ENCODE data around the gene LIPE. TPM values are rescaled to one million over a fixed set of nuclear protein-coding genes. Genes with fewer than 3 reads are reported as not detected.

Gene LIPE
- total RNA-seq, 1 donor from 2014 or later = 35.0 TPM

DNA sequence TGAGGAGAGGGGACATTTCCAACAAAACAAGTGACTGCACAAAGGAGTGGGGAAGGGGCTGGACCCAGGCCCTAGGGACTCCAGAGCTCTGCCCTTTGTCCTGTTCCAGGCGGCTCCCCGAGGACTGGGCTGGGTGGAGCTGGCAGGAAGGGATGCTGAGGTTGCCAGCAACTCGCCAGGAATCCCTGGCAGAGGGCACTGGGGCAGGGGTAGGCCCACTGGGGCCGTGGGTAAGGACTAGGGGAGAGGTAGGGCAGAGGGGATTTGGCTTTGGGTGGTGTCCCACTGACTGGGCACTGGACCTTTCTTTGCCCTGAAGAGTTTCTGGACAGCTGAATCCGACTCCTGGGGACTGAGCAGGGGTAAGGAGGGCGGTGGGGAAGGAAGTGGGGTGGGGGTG is 7.9 kb downstream of the LIPE start:
- Mint-ChIP-seq H3K36me3 (ENCODE audit: low read depth) (peaks cover 12% of the 10 kb centered on the region), H3K27me3 (no peaks in the 10 kb centered on the region), H3K4me3 (no peak overlapping the region), H3K4me1 (peaks cover 34% of the 10 kb centered on the region), H3K27ac (no peak overlapping the region), H3K9me3 (no peaks in the 10 kb centered on the region)
- no peak for DNase-seq
- intact Hi-C loops (cut with micrococcal nuclease) = no loop called here

DNA sequence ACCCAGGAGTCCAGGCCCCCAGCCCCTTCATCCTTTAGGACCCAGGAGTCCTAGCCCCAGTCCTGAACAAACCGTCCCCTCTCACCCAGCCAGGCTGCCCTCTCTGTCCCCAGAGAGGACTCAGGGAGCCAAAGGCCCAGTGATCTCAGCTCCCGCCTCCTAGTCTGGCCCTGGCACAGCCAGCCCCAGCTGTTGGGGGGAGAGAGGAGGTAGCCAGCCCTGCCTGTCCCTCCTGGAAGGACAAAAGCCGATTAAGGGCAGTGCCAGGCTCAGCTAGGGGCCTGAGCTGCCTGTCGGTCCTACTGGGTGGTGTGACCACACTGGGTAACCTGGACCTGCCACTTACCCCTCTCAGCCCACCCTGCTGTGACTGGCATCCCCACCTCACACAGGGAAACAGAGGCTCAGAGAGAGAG is 14.5 kb downstream of the LIPE start:
- no peak for DNase-seq
- no peaks in the 10 kb centered on the region for H3K9me3 Mint-ChIP-seq
- H3K36me3 Mint-ChIP-seq (ENCODE audit: low read depth) = peaks cover 11% of the 10 kb centered on the region
- intact Hi-C loops (cut with micrococcal nuclease) = no loop called here
- no peaks in the 10 kb centered on the region for H3K27me3 Mint-ChIP-seq
- H3K4me3 Mint-ChIP-seq = no peak overlapping the region
- no peak overlapping the region for H3K27ac Mint-ChIP-seq
- H3K4me1 Mint-ChIP-seq = no peaks in the 10 kb centered on the region

DNA sequence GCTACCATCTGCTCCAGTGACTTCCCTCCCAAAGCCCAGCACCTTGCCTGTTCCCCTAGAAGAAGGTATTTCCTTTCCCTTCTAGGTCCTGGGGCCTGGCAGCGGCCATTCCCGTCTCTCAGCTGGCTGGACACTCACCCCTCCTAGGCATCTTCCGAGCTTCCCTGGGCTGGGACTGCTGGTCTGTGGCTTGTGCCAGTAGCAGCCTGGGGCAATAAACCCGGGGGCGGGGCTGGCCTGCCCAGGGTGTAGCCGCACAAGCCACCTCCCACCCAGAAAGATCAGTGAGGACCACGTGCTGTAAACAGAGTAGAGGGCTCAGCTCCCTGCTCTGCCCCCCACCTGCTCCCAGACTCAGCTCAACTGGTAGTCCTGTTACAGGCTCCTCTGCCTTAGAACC is 15.0 kb downstream of the LIPE start:
- H3K27me3 Mint-ChIP-seq = no peaks in the 10 kb centered on the region
- H3K4me1 Mint-ChIP-seq = no peaks in the 10 kb centered on the region
- H3K9me3 Mint-ChIP-seq = no peaks in the 10 kb centered on the region
- H3K4me3 Mint-ChIP-seq = no peak overlapping the region
- intact Hi-C loops (cut with micrococcal nuclease) = no loop called here
- no peak for DNase-seq
- H3K36me3 Mint-ChIP-seq (ENCODE audit: low read depth) = peaks cover 15% of the 10 kb centered on the region
- no peak overlapping the region for H3K27ac Mint-ChIP-seq

DNA sequence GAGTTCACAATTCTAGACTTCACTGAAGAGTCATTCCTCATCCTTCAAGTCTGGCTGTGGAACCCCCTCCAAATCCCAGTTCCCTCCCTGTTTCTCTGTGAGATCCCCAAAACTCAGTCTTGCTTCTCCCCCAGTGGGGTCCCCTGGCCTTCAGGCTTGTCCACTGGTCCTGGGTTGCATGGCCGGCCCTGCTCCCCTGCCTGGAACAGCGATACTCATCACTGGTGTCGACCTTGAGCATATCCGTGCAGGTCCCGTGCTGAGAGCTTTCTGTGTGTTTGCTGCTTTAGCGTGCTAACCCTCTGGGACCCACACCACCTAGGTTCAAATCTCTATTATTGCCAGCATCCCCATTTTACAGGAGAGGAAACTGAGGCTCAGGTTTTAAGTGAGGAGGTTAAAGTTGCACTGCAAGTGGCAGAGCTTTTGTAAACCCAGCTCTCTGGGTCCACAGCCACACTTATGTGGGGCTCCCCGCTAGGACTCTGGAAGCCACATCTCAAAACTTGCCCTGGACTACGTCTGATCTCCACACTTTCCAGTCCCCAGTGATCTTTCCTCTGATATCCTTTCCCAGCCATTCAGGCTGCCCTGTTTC is 15.5 kb downstream of the LIPE start:
- Mint-ChIP-seq H3K9me3 (no peaks in the 10 kb centered on the region), H3K4me3 (no peak overlapping the region), H3K27ac (no peak overlapping the region), H3K4me1 (no peaks in the 10 kb centered on the region), H3K27me3 (no peaks in the 10 kb centered on the region), H3K36me3 (ENCODE audit: low read depth) (peaks cover 19% of the 10 kb centered on the region)
- intact Hi-C loops (cut with micrococcal nuclease) = no loop called here
- no peak for DNase-seq

DNA sequence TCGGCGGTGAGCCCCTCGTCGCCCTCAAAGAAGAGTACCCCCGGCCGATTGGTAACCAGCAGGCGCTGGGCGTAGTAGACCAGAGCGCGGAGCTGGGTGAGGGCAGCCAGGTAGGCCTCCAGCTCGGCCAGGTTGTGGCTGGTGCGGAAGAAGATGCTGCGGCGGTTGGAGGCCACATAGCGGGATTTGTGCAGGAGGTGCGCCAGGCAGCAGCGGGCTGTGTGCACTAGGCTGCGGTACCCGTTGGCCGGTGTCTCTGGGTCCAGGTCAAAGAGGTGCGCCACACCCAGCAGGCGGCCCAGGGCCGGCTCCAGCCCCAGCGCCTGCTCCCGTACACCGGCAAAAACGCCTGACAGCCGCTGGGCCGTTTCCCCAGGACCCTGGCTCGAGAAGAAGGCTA is 16.8 kb downstream of the LIPE start:
- DNase-seq = no peak
- H3K9me3 Mint-ChIP-seq = no peaks in the 10 kb centered on the region
- peaks cover 23% of the 10 kb centered on the region for H3K36me3 Mint-ChIP-seq (ENCODE audit: low read depth)
- H3K4me1 Mint-ChIP-seq = no peaks in the 10 kb centered on the region
- no peak overlapping the region for H3K27ac Mint-ChIP-seq
- no peaks in the 10 kb centered on the region for H3K27me3 Mint-ChIP-seq
- intact Hi-C loops (cut with micrococcal nuclease) = no loop called here
- no peak overlapping the region for H3K4me3 Mint-ChIP-seq

DNA sequence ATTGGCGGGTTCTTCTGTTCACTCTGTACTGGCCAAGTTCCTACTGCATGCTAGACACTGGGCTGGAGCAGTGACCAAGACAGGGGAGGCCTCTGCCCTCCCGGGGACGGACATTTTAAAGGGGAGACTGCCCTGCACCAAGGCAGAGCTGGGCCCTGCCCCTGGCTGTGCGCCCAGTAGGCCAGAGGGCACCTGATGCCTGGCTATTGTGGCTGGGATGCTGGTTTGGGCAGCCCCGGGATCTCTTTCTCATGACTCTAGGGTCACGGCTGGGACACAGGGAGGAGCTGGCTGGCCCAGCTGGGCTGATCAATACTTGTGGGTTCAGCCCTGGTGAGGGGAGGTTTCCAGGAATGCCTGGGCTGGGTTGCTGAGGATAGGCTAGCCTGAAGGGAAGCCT is 17.7 kb downstream of the LIPE start:
- Mint-ChIP-seq H3K27ac (no peak overlapping the region), H3K4me3 (no peak overlapping the region), H3K36me3 (ENCODE audit: low read depth) (peaks cover 27% of the 10 kb centered on the region), H3K9me3 (no peaks in the 10 kb centered on the region), H3K27me3 (no peaks in the 10 kb centered on the region), H3K4me1 (no peaks in the 10 kb centered on the region)
- DNase-seq = no peak
- intact Hi-C loops (cut with micrococcal nuclease) = no loop called here

DNA sequence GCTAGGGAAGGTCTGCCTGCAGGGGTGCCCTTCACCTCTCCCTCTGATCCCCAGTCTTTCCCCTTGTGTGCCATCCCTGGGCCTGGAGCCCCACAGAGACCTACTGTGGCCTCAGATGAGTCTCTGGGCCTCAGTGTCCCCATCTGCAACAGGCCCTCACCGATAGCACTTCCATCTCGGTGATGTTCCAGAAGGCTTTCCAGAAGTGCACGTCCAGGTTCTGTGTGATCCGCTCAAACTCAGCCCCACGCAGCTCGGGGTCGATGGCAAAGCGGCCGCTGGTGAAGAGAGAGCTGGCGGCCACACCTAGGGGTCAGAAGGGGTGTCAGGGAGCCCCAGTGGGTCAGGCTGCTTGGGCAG is 19.4 kb downstream of the LIPE start:
- H3K27me3 Mint-ChIP-seq = no peaks in the 10 kb centered on the region
- H3K36me3 Mint-ChIP-seq (ENCODE audit: low read depth) = peaks cover 35% of the 10 kb centered on the region
- H3K27ac Mint-ChIP-seq = no peak overlapping the region
- H3K9me3 Mint-ChIP-seq = no peaks in the 10 kb centered on the region
- H3K4me3 Mint-ChIP-seq = no peak overlapping the region
- no peak for DNase-seq
- intact Hi-C loops (cut with micrococcal nuclease) = no loop called here
- H3K4me1 Mint-ChIP-seq = no peaks in the 10 kb centered on the region

DNA sequence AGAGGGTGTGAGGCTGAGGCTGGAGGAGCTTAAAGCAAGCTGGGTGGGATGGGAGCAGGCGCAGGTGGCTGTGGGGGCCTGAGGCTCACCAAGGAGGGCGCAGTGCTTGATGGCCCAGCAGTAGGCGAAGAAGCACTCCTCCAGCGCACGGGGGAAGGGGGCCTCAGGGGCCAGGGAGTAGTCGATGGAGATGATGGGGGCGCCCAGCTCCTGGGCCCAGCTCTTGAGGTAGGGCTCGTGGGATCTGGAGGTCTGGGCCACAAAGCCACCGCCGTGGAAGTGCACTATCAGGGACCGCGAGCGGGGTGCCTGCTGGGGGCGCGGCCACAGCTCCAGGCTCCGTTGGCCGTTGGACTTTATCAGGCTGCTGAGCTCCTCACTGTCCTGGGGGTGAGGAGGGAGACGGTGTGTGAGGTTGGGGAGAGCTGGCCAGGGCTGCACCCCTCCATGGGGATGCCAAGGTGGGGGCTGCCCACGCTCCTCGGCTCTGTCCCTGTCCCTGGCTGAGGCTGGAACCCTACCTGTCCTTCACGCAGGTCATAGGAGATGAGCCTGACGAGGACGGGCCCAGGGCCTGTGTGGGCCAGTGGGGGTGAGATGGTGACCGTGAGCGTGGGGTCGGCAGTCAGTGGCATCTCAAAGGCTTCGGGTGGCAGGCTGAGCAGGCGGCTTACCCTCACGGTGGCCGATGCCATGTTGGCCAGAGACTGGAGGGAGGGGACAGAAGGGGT is 19.9 kb downstream of the LIPE start:
- Mint-ChIP-seq H3K36me3 (ENCODE audit: low read depth) (peaks cover 38% of the 10 kb centered on the region), H3K4me1 (peaks cover 2% of the 10 kb centered on the region), H3K4me3 (no peak overlapping the region), H3K9me3 (no peaks in the 10 kb centered on the region), H3K27ac (no peak overlapping the region), H3K27me3 (no peaks in the 10 kb centered on the region)
- intact Hi-C loops (cut with micrococcal nuclease) = no loop called here
- no peak for DNase-seq

DNA sequence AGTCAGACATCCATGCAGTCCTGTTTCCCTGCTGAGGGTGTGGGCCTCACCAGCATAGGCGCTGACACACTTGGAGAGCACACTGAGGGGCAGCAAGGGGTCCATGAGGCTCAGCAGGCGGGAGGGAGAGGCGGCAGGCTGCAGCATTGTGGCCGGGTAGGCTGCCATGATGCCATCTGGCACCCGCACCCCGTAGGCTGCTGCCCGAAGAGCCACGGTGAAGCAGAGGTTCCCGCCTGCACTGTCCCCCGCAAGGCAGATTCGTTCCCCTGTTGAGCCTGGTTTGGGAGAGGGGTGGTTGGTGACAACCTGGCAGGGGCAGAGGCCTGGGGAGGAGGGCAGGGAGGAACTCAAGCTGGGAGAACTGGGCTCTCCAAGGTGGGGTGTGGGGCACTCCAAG is 21.1 kb downstream of the LIPE start:
- intact Hi-C loops (cut with micrococcal nuclease) = no loop called here
- no peak overlapping the region for H3K27ac Mint-ChIP-seq
- DNase-seq = no peak
- no peaks in the 10 kb centered on the region for H3K9me3 Mint-ChIP-seq
- peaks cover 42% of the 10 kb centered on the region for H3K36me3 Mint-ChIP-seq (ENCODE audit: low read depth)
- no peak overlapping the region for H3K4me3 Mint-ChIP-seq
- H3K27me3 Mint-ChIP-seq = no peaks in the 10 kb centered on the region
- peaks cover 10% of the 10 kb centered on the region for H3K4me1 Mint-ChIP-seq

DNA sequence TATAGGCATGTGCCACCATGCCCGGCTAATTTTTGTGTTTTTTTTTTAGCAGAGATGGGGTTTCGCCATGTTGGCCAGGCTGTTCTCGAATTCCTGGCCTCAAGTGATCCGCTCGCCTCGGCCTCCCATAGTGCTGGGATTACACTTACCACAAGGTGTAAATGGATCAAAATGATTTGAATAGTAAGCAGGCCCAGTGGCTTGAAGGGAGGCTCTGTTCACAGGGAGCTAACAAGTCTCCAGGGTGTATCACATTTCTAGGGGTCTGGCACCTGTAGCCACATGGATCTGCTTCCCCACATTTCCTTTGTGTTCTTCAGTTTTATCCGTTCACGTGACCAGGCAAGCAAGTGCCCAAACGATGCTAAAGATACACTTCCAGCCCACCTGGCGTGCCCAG is 23.6 kb downstream of the LIPE start:
- peaks cover 47% of the 10 kb centered on the region for H3K36me3 Mint-ChIP-seq (ENCODE audit: low read depth)
- H3K27me3 Mint-ChIP-seq = no peaks in the 10 kb centered on the region
- H3K4me3 Mint-ChIP-seq = no peak overlapping the region
- H3K4me1 Mint-ChIP-seq = peaks cover 20% of the 10 kb centered on the region
- no peak for DNase-seq
- intact Hi-C loops (cut with micrococcal nuclease) = no loop called here
- no peaks in the 10 kb centered on the region for H3K9me3 Mint-ChIP-seq
- no peak overlapping the region for H3K27ac Mint-ChIP-seq

DNA sequence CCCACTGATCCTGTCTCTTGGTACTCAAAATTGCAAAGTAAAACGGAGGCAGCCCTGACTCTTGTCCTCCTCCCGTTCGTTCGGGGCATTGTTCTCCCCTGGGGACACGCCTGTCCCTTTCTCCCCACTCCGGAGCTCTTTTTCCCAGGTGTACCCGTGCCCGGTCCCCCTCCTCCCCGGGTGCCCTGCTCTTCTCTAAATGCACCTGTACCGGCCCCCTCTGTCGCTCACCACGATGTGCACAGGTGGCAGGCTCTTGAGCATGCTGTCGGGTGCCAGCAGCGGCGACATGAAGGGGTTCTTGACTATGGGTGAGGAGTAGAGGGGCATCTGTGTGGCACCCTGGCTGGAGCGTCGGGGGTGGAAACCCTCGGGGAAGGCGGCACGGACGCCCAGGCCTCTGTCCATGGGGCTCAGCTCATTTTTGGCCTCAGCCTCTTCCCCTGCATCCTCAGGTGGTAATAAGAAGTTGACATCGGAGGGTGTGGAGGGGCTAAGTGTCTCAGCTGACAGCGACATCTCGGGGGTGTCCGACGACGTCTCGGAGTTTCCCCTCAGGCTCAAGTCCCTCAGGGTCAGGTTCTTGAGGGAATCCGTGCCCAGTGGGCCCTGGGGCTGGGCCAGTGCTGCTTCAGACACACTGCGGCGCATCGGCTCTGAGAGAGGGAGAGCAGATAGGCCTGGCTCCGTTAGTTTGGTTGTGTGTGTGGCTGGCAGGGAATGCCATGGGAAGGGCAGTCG is 24.6 kb downstream of the LIPE start:
- peaks cover 25% of the 10 kb centered on the region for H3K4me1 Mint-ChIP-seq
- no peaks in the 10 kb centered on the region for H3K9me3 Mint-ChIP-seq
- H3K27me3 Mint-ChIP-seq = no peaks in the 10 kb centered on the region
- peak overlapping the region; percentile 84 for H3K4me3 Mint-ChIP-seq
- no peak for DNase-seq
- intact Hi-C loops (cut with micrococcal nuclease) = no loop called here
- peaks cover 46% of the 10 kb centered on the region for H3K36me3 Mint-ChIP-seq (ENCODE audit: low read depth)
- no peak overlapping the region for H3K27ac Mint-ChIP-seq

DNA sequence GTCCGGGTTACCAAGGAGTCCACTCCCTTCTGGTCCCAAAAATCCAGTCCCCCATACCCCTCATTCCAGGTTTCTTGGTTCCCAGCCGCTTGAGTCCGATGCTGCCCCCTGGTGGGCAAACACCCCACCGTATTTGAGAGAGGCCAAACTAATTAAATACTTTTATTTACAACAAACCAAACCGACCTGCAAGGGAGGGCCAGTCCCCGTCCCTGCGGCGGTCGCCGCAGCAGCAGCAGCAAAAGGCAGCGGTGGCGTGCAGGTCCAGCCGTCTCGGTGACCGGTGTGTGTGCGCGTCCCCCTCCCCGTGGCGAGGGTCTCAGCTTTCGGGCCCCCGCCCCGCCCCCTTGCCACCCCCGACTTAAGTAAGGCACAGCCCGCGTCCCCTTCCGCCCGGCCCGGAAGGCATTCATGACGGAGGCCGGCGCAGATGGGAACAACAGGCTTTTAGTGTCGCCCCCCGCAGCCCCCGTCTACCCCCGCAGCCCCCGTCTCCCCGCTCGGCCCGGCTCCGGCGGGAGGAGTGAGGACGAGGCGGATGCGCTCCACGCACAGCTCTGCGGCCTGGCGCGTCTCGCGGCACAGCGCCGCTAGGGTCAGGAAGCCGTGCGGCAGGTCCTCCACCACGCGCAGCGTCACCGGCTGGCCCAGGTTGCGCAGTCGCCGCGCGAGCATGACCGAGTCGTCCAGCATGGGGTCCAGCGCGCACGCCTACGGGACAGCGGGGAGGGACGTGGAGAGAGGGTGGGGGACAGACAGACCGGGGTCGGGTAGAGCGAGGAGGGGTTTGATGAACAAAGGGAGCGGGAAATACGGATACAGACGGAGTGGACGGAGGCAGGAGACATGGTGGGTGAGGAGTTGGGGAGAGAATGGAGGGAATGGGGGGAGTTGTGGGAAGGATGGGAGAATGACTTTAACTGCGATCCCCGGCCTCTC is 25.6 kb downstream of the LIPE start:
- Mint-ChIP-seq H3K27ac (peak overlapping the region; percentile 70), H3K4me3 (peak overlapping the region; percentile 84), H3K9me3 (no peaks in the 10 kb centered on the region), H3K4me1 (peaks cover 31% of the 10 kb centered on the region), H3K27me3 (no peaks in the 10 kb centered on the region), H3K36me3 (ENCODE audit: low read depth) (peaks cover 38% of the 10 kb centered on the region)
- DNase-seq = peak; percentile 90
- intact Hi-C loops (cut with micrococcal nuclease) = no loop called here

DNA sequence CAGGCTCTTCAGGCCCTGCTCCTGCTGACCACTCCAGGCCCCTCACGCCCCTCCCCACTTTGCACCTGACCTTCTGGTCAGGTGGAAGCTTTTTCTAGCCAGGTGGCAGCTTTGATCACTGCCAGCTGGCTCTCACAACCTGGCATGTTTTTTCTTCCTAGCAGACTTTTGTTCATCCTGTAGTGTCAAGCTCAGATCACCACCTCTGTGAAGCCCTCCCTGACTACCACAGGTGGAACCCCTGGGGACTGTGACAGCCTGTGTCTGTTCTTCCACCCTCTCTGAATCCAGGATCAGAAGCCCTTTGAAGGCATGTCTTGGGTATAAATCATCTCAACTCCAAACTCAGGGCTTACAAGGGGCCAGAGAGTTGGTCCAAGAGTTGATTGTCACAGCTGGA is 26.8 kb downstream of the LIPE start:
- H3K4me1 Mint-ChIP-seq = peaks cover 39% of the 10 kb centered on the region
- intact Hi-C loops (cut with micrococcal nuclease) = no loop called here
- no peaks in the 10 kb centered on the region for H3K27me3 Mint-ChIP-seq
- H3K36me3 Mint-ChIP-seq (ENCODE audit: low read depth) = peaks cover 30% of the 10 kb centered on the region
- no peak overlapping the region for H3K27ac Mint-ChIP-seq
- no peak for DNase-seq
- H3K9me3 Mint-ChIP-seq = no peaks in the 10 kb centered on the region
- no peak overlapping the region for H3K4me3 Mint-ChIP-seq
